Mesodermal cell (in vitro differentiated cells): ENCODE measurements around the gene CWC15.
"Not testable (repeated sequence)": the region's sequence is repeated elsewhere in the genome, so short reads cannot be mapped to it uniquely, and the experiment has no call there.

Source experiments
- H3K27ac ChIP-seq: 2 replicates; pipeline ENCODE4 v1.7.0; 2013; ENCODE audit warnings: mild to moderate bottlenecking, low read depth, low read length, moderate library complexity; ENCODE audit not compliant: severe bottlenecking
- H3K36me3 ChIP-seq: 2 replicates; pipeline ENCODE4 v1.7.1; 2013; ENCODE audit warnings: mild to moderate bottlenecking, low read length, moderate library complexity; ENCODE audit not compliant: control insufficient read depth, insufficient read depth
- H3K4me1 ChIP-seq: one replicate; pipeline ENCODE4 v1.7.1; 2013; ENCODE audit warnings: mild to moderate bottlenecking, low read length; ENCODE audit not compliant: insufficient read depth, control insufficient read depth, poor library complexity, severe bottlenecking
- H3K4me3 ChIP-seq: 2 replicates; pipeline ENCODE4 v1.7.0; 2013; ENCODE audit warnings: low read length, control low read depth, mild to moderate bottlenecking; ENCODE audit not compliant: insufficient read depth, poor library complexity, severe bottlenecking; ENCODE audit errors: extremely low read depth
- H3K9me3 ChIP-seq: 2 replicates; pipeline ENCODE4 v1.7.1; 2013; ENCODE audit warnings: mild to moderate bottlenecking, low read length, moderate library complexity; ENCODE audit not compliant: control insufficient read depth
- WGBS, 2 experiments: methylation state at CpG; one replicate each; pipeline ENCODE4 v1.1.5; 2013; ENCODE audit warnings: missing lambda C conversion rate in 2 of 2; ENCODE audit not compliant: insufficient coverage in 2 of 2; 5-methylcytosine and 5-hydroxymethylcytosine counted together

Gene CWC15

DNA sequence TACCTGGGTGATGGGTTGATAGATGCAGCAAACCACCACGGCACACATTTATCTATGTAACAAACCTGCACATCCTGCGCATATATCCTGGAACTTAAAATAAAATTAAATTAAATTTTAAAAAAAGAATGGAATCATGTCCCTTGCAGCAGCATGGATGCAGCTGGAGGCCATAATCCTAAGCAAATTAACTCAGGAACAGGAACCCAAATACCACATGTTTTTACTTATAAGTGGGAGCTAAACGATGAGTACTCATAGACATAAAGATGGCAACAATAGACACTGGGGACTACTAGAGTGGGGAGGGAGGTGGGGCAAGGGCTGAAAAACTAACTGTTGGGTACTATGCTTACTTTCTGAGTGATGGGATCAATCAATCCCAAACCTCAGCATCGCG lies 40.9 kb downstream of the CWC15 start:
- H3K27ac ChIP-seq = no peak overlapping the region

DNA sequence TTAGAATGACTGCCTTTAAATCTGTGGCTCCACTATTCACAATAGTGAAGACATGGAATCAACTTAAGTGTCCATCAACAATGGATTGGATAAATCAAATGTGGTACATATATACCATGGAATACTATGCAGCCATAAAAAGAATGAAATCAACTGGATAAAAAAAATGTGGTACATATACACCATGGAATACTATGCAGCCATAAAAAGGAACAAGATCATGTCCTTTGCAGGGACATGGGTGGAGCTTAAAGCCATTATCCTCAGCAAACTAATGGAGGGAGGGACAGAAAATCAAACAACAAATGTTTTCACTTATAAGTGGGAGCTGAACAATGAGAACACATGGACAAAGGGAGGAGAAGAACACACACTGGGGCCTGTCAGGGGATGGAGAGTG lies 41.3 kb downstream of the CWC15 start:
- H3K4me3 ChIP-seq, H3K36me3 ChIP-seq, H3K9me3 ChIP-seq, H3K27ac ChIP-seq: not testable (repeated sequence)
- H3K4me1 ChIP-seq = peaks cover 47% of the 10 kb centered on the region

More for the DNA sequence above, 40.9 kb downstream of the CWC15 start:
- no peak overlapping the region for H3K4me3 ChIP-seq
- H3K9me3 ChIP-seq = no peaks in the 10 kb centered on the region
- peaks cover 44% of the 10 kb centered on the region for H3K4me1 ChIP-seq
- H3K36me3 ChIP-seq = no peaks in the 10 kb centered on the region
- 100% methylated on average over 1 of the region's 5 CpGs; no CpG with 5 or more reads in 1 of the 2 experiments for WGBS, 2 experiments

DNA sequence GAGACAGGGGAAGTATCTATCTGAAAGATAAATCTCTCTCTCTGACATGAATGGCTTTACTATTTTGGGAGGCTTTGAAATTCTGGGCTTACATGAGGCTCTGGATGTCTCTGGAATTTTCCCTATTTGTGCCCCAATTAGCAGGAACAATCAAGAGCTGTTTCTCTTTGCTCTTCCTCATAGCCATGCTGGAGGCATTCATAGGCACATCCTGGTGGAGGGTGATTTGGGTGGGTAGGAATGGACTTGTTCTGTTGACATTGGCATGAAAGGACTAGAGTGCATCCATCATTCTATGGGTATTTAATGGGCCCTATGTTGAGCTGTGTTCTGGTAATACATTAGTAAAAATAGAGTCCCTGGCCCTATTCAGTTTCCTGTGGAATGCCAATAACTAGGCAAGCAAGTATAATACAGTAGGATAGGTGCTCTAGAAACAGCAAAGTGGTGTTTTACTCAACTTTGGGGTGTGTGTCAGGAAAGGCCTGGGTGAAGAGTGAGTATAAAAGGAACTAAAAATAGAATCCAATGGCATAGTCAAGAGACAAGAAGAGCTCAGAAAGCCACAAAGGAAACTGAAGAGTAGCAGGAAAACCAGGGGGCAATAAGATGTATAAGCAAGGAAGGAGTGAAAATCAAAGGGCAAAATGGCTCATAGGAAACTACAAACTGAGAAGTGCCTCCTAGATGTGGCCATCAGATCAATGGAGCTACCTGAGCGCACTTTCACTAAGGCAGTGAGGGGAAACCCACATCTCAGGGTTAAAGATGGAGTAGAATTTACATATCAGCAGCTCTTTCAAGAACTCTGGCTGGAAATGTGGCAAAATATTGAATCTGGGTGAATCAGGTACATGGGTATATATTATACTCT lies 45.0 kb downstream of the CWC15 start:
- peaks cover 41% of the 10 kb centered on the region for H3K4me1 ChIP-seq
- H3K27ac ChIP-seq = peak overlapping the region; percentile 86
- H3K4me3 ChIP-seq = no peak overlapping the region
- WGBS, 2 experiments = 100% methylated on average over 1 of the region's 1 CpG
- H3K36me3 ChIP-seq = no peaks in the 10 kb centered on the region
- peaks cover 8% of the 10 kb centered on the region for H3K9me3 ChIP-seq

DNA sequence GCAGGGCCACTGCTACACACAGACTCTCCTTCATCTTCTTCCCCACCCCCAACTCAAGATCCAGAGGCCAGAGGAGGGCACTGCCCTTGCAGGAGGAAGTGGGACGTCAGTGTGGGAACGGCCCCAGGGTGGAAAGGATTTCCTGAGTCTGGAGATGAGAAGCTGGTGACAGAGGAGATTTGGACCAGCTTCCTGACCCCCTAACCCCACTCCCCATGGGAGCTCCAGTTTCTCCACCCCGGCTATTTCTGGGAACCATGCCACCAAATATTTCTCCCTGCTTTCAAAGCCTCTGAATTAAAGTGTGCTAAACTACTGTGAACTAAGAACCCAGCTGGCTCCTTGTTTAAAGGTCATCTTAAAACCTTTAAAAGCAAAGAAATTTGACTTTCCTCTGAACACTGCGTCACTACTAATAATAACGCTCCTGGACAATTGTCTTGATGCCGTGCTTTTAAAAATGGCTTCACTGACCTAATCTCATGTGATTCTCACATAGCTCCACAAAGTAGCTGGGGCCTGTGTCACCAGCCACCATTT lies 46.6 kb downstream of the CWC15 start:
- peak overlapping the region; percentile 86 for H3K27ac ChIP-seq
- peaks cover 33% of the 10 kb centered on the region for H3K4me1 ChIP-seq
- WGBS, 2 experiments = 59 to 89% methylated on average over 3 of the region's 6 CpGs
- H3K36me3 ChIP-seq = no peaks in the 10 kb centered on the region
- peaks cover 8% of the 10 kb centered on the region for H3K9me3 ChIP-seq
- H3K4me3 ChIP-seq = no peak overlapping the region

DNA sequence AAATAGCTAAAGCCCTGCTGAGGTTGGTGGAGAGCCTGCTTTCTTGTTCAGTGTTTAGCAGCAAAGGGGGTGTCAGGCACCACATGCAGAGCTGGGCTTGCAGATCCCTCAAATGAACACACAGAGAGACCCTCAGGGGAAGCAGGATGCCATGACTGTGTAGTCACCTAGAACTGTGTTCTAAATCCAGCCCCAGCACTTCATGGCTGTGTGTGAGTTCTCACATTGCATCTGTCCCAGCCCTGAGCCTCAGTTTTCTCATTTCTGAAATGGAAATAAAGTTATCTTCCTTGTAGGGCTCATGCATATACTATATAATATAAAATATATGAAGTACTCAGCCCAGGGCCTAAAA lies 47.1 kb downstream of the CWC15 start:
- H3K27ac ChIP-seq = peak overlapping the region; percentile 86
- H3K36me3 ChIP-seq = no peaks in the 10 kb centered on the region
- peaks cover 8% of the 10 kb centered on the region for H3K9me3 ChIP-seq

DNA sequence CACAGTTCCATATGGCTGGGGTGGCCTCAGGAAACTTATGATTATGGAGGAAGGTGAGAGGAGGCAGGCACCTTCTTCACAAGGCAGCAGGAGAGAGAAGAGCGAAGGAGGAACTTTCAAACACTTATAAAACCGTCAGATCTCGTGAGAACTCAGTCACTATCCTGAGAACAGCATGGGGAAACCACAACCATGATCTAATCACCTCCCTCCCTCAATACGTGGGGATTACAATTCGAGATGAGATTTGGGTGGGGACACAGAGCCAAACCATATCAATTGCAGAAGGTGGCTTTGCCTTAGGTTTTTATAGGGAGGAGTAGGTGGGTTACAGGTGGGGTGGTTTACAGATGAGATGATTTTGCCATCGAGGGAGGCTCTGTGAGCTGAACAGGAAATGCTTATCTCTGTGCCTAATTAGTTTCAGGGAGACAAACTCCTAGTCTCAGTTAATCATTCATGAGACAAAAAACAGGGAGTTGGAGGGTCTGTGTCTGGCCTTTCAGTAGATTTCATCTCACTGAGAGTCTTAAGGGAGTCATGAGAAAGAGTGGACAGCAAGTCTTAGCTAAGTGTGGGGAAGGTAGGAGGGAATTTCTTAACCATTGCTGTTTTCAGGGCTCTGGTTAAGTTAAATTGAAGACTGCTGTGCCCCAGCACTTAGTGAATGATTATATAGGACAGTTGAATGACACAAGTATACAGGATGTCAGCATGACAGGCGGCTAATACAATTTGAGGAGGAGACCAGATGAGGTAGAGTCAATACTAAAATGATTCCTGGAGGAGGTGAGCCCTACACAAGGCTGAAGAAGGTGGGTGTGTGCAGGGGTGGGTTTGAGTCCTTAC lies 47.7 kb downstream of the CWC15 start:
- no peaks in the 10 kb centered on the region for H3K36me3 ChIP-seq
- H3K27ac ChIP-seq = peak overlapping the region; percentile 86
- 50 to 93% methylated on average over 1 to 2 of the region's 7 CpGs for WGBS, 2 experiments
- H3K4me3 ChIP-seq = no peak overlapping the region
- peaks cover 33% of the 10 kb centered on the region for H3K4me1 ChIP-seq
- peaks cover 8% of the 10 kb centered on the region for H3K9me3 ChIP-seq

More for the DNA sequence above, 47.1 kb downstream of the CWC15 start:
- H3K4me1 ChIP-seq = peaks cover 33% of the 10 kb centered on the region
- no peak overlapping the region for H3K4me3 ChIP-seq

DNA sequence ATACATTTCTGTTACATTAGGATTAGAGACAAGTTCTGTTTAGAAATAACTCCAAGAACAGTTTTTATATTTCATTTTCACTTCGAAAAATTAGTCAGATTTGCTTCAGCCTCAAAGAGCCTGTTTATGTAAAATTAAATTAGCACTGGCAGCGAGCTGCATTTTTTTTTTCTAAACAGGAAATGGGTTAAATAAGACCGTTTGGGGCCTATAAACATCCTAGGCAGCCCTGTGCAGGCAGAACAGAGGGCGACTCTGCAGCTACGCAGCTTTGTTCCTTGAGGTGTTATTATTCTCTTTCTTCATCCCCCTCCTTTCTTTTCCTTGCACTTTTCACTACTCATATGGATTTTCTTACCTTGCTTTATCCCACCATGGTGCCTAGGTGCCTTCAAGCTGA lies 48.7 kb downstream of the CWC15 start:
- H3K36me3 ChIP-seq = no peaks in the 10 kb centered on the region
- WGBS, 2 experiments = 90 to 97% methylated on average over 2 to 4 of the region's 5 CpGs
- H3K27ac ChIP-seq = no peak overlapping the region

DNA sequence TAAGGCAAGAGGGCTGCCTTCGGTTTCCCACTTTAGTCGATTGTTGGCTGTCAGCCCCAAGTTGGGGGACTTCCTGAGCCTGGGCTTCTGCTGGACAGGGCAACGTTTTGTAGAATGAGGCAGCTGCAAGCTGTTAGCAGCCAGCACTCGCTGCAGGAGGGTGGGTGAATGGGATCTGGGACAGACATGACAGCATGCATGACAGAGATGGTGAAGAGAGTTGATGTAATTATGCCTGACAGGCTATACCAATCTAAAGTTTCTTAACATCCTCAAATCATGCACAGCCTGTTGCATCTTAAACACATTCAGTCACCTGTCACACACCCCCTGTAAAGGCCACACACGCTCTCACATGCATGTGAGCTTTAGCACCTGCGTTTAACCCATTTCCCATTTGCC lies 49.2 kb downstream of the CWC15 start:
- WGBS, 2 experiments = 86 to 87% methylated on average over 3 to 4 of the region's 6 CpGs
- no peak overlapping the region for H3K4me3 ChIP-seq
- H3K36me3 ChIP-seq = no peaks in the 10 kb centered on the region
- H3K27ac ChIP-seq = no peak overlapping the region
- H3K9me3 ChIP-seq = peaks cover 8% of the 10 kb centered on the region
- H3K4me1 ChIP-seq = peaks cover 33% of the 10 kb centered on the region

More for the DNA sequence above, 48.7 kb downstream of the CWC15 start:
- Histone ChIP-seq H3K4me1 (peaks cover 33% of the 10 kb centered on the region), H3K4me3 (no peak overlapping the region), H3K9me3 (peaks cover 8% of the 10 kb centered on the region)

DNA sequence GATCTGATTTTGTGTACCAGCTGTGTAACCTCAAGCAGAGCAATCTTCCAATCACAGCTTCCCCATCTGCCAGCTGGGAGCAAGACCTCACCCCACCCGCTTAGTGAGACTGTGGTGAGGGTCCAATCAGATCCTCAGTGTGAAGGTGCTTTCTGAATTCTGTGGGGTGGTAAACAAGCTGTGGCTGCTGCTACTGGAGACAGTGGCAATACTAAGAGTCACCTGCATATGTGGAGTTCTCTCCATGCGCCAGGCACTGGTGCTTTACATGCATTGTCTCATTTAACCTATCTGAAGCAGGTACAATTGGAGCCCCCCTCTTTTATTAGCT lies 50.4 kb downstream of the CWC15 start:
- Histone ChIP-seq H3K36me3 (no peaks in the 10 kb centered on the region), H3K27ac (no peak overlapping the region), H3K4me1 (peaks cover 21% of the 10 kb centered on the region), H3K9me3 (peaks cover 8% of the 10 kb centered on the region), H3K4me3 (no peak overlapping the region)
- WGBS, 2 experiments = 100% methylated on average over 2 of the region's 2 CpGs; no CpG with 5 or more reads in 1 of the 2 experiments

DNA sequence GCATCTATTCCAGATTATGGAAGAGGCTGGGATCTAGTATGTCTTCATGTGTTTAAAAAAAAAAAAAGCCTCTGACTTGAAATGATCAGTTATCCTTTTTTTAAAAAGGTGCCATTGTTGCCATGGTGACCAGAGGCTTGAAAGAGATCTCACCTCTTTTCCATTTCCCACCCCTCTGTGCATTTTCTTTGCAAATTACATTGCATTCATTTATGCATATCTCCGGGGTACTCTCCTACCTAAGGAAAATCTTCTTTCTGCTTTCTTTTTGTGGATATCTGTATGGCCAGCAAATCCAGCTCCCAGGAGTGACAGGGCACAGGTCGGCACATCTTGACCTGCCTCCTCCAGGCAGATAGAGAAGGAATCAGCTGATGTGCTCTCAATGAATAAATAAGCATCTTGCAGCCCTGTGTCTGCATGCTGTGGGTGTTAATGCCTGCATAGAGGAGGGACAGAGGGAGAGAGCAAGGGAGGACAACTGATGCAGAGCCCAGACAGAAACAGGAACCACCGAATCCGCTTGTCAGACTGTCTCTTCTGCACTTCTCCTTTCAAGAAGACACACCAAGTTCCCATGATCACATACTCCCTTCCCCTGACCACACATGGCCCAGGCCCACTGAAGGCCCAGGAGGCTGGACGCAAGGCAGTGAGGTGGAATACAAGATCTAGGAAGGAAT lies 50.9 kb downstream of the CWC15 start:
- Histone ChIP-seq H3K36me3 (no peaks in the 10 kb centered on the region), H3K27ac (no peak overlapping the region), H3K9me3 (peaks cover 8% of the 10 kb centered on the region), H3K4me3 (no peak overlapping the region), H3K4me1 (peaks cover 18% of the 10 kb centered on the region)
- 78 to 83% methylated on average over 3 of the region's 5 CpGs for WGBS, 2 experiments
